Right atrium auricular region (tissue), 2 donors: ENCODE results near the gene PRPF18. TPM values are rescaled to one million over a fixed set of nuclear protein-coding genes. Genes with fewer than 3 reads are reported as not detected.

Experiments
- DNase-seq: peaks from one replicate; pipeline ENCODE4 v3.0.0-alpha.2; 2019; ENCODE audit warnings: low spot score
- H3K27ac ChIP-seq, 2 donors: fragments of 200-600 bp; sonication (generic); 1 replicate in 1 of 2; 2 replicates in 1 of 2; pipeline ENCODE4 v1.5.1; 2016 to 2019
- H3K27me3 ChIP-seq, 2 donors: fragments of 200-600 bp; sonication (generic); one replicate each; pipeline versions ENCODE4 v1.5.1 to v1.6.0; 2017 to 2019
- H3K36me3 ChIP-seq: fragments of 200-600 bp; sonication (generic); one replicate; pipeline ENCODE4 v1.5.1; 2016
- H3K4me1 ChIP-seq, 2 donors: fragments of 200-600 bp; sonication (generic); one replicate each; pipeline versions ENCODE4 v1.5.1 to v1.6.0; 2017 to 2019
- H3K4me3 ChIP-seq, 2 donors: fragments of 200-600 bp; sonication (generic); 1 replicate in 1 of 2; 2 replicates in 1 of 2; pipeline ENCODE4 v1.5.1; 2017 to 2019; ENCODE audit warnings: mild to moderate bottlenecking in 1 of 2, moderate library complexity in 1 of 2
- H3K9me3 ChIP-seq, 2 donors: fragments of 200-600 bp; sonication (generic); one replicate each; pipeline ENCODE4 v1.5.1; 2019
- total RNA-seq, 2 donors: library from RNA; depleted of rRNA; stranded (reverse); fragments of >200 nt; gene quantifications; one replicate each; pipeline ENCODE4 v1.1.0, GENCODE V29; 2016
- TF ChIP-seq, protein P1 (sequence below), 2 donors: fragments of 200-600 bp; sonication (generic); IDR thresholded peaks; one replicate each; pipeline ENCODE4 v1.5.1; 2019; ENCODE audit warnings: antibody characterized with exemption in 2 of 2

Gene PRPF18
- total RNA-seq, 2 donors from 2014 or later: 15.1 to 19.1 TPM

DNA sequence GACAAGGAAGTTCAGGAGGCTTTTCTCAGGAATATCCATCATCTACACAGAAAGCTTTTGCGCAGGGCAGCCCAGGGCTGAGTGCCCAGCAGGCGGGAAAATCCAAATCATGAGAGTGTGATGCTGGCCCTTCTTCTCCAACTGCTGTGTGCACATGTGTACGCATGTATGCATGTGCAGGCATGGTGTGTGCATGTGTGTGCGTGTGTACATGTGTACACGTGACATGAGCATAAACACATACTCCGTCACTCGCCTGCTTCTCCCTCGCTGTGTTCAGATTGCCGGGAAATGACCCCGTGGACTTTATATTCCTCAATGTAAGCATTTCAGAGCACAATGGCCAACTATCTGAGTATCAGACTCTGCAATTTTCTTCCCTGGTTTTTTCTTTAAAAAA lies 85.1 kb downstream of the PRPF18 start:
- Histone ChIP-seq H3K9me3 (no peaks in the 10 kb centered on the region), H3K27ac (no peak overlapping the region), H3K36me3 (peaks cover 47% of the 10 kb centered on the region), H3K27me3 (no peaks in the 10 kb centered on the region), H3K4me1 (no peaks in the 10 kb centered on the region), H3K4me3 (no peak overlapping the region)
- no peak for DNase-seq
- TF ChIP-seq, protein P1, sequence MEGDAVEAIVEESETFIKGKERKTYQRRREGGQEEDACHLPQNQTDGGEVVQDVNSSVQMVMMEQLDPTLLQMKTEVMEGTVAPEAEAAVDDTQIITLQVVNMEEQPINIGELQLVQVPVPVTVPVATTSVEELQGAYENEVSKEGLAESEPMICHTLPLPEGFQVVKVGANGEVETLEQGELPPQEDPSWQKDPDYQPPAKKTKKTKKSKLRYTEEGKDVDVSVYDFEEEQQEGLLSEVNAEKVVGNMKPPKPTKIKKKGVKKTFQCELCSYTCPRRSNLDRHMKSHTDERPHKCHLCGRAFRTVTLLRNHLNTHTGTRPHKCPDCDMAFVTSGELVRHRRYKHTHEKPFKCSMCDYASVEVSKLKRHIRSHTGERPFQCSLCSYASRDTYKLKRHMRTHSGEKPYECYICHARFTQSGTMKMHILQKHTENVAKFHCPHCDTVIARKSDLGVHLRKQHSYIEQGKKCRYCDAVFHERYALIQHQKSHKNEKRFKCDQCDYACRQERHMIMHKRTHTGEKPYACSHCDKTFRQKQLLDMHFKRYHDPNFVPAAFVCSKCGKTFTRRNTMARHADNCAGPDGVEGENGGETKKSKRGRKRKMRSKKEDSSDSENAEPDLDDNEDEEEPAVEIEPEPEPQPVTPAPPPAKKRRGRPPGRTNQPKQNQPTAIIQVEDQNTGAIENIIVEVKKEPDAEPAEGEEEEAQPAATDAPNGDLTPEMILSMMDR (IDR thresholded peaks at IDR 0.05): no peak

DNA sequence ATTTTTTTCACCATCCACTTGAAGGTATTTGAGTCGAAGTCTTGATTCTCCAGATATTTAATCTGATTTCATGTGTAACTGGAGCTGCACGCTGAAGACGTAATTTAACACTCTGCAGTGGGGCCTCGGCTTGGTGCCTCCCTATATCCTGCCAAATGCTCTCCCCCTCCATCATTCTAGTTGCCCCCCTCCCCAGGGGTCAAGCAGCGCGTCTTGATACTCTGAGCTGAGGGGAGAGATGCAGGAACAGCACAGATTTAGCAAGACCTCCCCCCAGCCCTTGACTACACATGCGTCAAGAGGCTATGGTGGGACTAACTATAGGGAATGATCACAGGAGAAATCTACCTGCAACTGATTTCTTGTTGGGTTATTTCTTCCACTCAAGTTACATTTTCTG lies 85.8 kb downstream of the PRPF18 start:
- H3K9me3 ChIP-seq: no peaks in the 10 kb centered on the region
- DNase-seq: no peak
- no peaks in the 10 kb centered on the region for H3K4me1 ChIP-seq
- TF ChIP-seq, protein P1 (IDR thresholded peaks at IDR 0.05): no peak
- no peaks in the 10 kb centered on the region for H3K27me3 ChIP-seq
- H3K4me3 ChIP-seq: no peak overlapping the region
- H3K36me3 ChIP-seq: peaks cover 41% of the 10 kb centered on the region
- no peak overlapping the region for H3K27ac ChIP-seq

DNA sequence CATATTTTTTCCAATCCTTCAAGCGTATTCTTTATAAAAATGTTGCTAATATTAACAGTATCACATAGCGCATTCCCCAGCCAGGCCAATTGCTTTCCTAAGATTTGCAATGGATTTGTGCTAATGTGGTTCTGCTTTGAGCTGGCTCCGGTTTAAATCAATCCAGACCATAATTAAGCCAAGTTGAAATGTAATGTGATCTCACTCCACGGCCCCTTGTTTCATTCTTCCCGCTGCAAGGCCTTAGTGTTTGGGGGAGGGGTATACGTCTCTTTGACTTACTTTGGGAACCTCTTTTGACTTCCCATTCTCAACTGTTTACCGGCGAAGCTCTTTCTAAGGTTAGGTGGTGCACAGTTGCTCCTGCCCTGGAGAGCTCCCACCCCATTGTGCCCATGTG lies 86.4 kb downstream of the PRPF18 start:
- peaks cover 35% of the 10 kb centered on the region for H3K36me3 ChIP-seq
- no peaks in the 10 kb centered on the region for H3K9me3 ChIP-seq
- TF ChIP-seq, protein P1 (IDR thresholded peaks at IDR 0.05): no peak
- no peaks in the 10 kb centered on the region for H3K27me3 ChIP-seq
- DNase-seq: no peak
- no peak overlapping the region for H3K27ac ChIP-seq
- H3K4me1 ChIP-seq: no peaks in the 10 kb centered on the region
- H3K4me3 ChIP-seq: no peak overlapping the region

DNA sequence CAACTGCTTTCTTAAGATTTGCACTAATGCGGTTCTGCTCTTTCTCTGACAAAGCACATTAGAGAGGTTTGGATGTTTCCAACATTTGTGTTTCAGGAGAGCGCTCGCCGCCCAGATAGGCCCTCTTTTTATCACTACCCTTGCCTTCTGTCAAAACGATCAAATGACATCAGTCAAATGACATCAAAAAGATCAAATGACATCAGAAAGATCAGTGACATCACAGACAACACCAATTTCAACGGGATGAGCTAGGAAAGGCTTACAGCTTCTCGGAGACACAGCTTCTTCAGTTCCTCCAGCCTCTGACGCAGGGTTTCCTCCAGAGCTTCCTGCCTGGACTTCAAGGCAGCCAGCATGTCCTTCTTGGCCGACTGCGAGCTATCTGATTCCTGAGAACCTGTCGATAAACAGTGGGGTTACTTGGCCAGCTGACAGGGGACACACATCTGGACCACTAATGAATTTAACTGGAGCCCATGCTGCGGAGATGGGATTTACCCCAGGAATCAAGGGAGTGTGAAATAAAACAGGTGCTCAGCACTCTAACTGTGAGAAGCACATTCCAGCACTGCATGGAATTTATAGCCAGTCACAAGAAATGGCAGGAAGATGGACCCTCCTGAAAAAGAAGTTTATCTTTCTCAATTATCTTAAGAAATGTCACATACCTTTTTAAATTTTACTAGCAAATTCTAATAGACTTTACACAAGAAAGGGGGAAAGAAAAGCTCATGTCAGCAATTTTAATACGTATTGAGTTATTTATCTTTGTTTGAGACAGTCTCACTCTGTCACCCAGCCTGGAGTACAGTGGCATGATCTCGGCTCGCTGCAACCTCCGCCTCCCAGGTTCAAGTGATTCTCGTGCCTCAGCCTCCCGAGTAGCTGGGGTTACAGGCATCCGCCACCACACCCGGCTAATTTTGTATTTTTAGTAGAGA lies 88.2 kb downstream of the PRPF18 start:
- Histone ChIP-seq H3K36me3 (peaks cover 23% of the 10 kb centered on the region), H3K4me3 (no peak overlapping the region), H3K27ac (no peak overlapping the region), H3K9me3 (no peaks in the 10 kb centered on the region), H3K4me1 (no peaks in the 10 kb centered on the region), H3K27me3 (no peaks in the 10 kb centered on the region)
- TF ChIP-seq, protein P1 (IDR thresholded peaks at IDR 0.05): no peak
- no peak for DNase-seq

DNA sequence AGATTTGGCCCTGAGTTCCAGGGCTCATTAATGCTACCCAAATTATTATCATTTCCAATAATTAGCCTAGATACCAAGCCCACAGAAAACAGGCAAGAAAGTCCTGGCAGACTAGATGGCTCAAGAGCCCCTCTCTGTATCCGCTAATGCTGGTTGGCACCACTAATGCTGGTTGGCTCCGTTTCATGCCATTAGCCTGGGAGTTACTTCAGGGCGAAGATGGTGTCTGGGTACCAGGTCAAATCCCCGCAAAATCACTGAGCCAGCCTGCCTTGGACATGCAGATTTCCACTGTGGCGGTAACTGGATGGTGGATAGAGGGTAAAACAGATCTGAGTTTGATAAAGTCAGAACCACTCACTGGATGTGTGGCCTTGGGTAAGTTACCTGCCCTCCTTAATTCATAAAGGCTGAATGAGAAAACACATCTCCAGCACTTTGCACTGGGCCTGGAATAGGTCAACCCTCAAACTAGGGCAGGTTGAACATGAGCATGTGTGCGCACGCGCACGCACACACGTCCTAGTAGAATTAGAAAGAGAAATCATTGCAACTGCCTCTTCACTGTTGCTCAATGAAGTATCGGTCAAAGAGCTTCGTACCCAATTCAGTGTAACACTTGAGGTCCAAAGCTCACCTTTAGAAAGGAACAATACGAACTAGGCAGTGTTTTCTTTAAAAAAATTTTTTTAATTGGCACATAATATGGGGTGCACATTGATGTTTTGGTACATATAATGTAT lies 91.5 kb downstream of the PRPF18 start:
- H3K9me3 ChIP-seq: no peaks in the 10 kb centered on the region
- peaks cover 11% of the 10 kb centered on the region for H3K36me3 ChIP-seq
- H3K27ac ChIP-seq: no peak overlapping the region
- peaks cover 0 to 4% of the 10 kb centered on the region in 2 donors for H3K4me1 ChIP-seq
- H3K27me3 ChIP-seq: no peaks in the 10 kb centered on the region
- no peak overlapping the region for H3K4me3 ChIP-seq
- no peak for DNase-seq
- TF ChIP-seq, protein P1 (IDR thresholded peaks at IDR 0.05): no peak

Other genes with a start within 250 kb of the PRPF18 start
- gene SEPHS1, start 238.7 kb upstream of the PRPF18 start, total RNA-seq: 10 to 100 TPM; 20.7 to 22.8 TPM
- gene BEND7, start 58.0 kb upstream of the PRPF18 start, total RNA-seq: 10 to 100 TPM; 11.5 to 11.6 TPM